HFF-Myc (cell line): Measurements from ENCODE around the gene CTNND2.

Experiments used
- DNase-seq: peaks from one replicate; pipeline ENCODE4 v3.0.0-alpha.2; 2011; ENCODE audit warnings: low read depth; ENCODE audit errors: extremely low read depth
- H3K4me3 ChIP-seq: replicated peaks from 2 replicates; pipeline ENCODE4 v1.5.1; 2011; ENCODE audit warnings: low read depth, mild to moderate bottlenecking, control low read depth, low read length
- CTCF ChIP-seq: IDR thresholded peaks from 2 replicates; pipeline ENCODE4 v1.5.1; 2012; ENCODE audit warnings: mild to moderate bottlenecking, low read depth, low read length, control low read depth; ENCODE audit errors: missing control alignments

Gene CTNND2

GRCh38 chr5:11047030-11047429, 857.2 kb downstream of the CTNND2 start:
- no peak overlapping the region for H3K4me3 ChIP-seq
- no peak for DNase-seq
- no peak for TF ChIP-seq CTCF

- DNase-seq, result no peak
- TF ChIP-seq CTCF, result no peak
- no peak overlapping the region for H3K4me3 ChIP-seq
Measured at GRCh38 chr5:11046160-11046559, 858.1 kb downstream of the CTNND2 start.

- no peak for DNase-seq
- H3K4me3 ChIP-seq, result no peak overlapping the region
- TF ChIP-seq CTCF, result no peak
Measured at GRCh38 chr5:11045411-11045810, 858.8 kb downstream of the CTNND2 start.

- no peak overlapping the region for H3K4me3 ChIP-seq
- no peak for TF ChIP-seq CTCF
- DNase-seq, result no peak
Measured at GRCh38 chr5:11044581-11044980, 859.7 kb downstream of the CTNND2 start.

GRCh38 chr5:11043881-11044280, 860.4 kb downstream of the CTNND2 start:
- no peak for TF ChIP-seq CTCF
- DNase-seq, result no peak
- H3K4me3 ChIP-seq, result no peak overlapping the region

- no peak overlapping the region for H3K4me3 ChIP-seq
- TF ChIP-seq CTCF, result no peak
- no peak for DNase-seq
Measured at GRCh38 chr5:11040345-11040744, 863.9 kb downstream of the CTNND2 start.

- TF ChIP-seq CTCF, result no peak
- no peak overlapping the region for H3K4me3 ChIP-seq
- DNase-seq, result no peak
Measured at GRCh38 chr5:11038772-11039171, 865.5 kb downstream of the CTNND2 start.
